ENCODE data around the gene MAD1L1. TPM values are rescaled to one million over a fixed set of nuclear protein-coding genes. Genes with fewer than 3 reads are reported as not detected.

MAD1L1 gene
- total and polyA plus RNA-seq, 2 of the 8 experiments (the other 6 are each of a cell fraction or from before 2014, with no cell fraction given) = 40.4 to 44.6 TPM

- no peak for TF ChIP-seq CHD7 (IDR thresholded peaks at IDR 0.05; ENCODE audit: insufficient replicate concordance, low read length)
- no peak for TF ChIP-seq HDAC6 (IDR thresholded peaks at IDR 0.05; ENCODE audit: low read depth, low read length)
- no peak for TF ChIP-seq ZNF274 (IDR thresholded peaks at IDR 0.05; ENCODE audit: borderline replicate concordance, extremely low read depth, low read length)
- TF ChIP-seq CEBPB (IDR thresholded peaks at IDR 0.05; ENCODE audit: low read depth, low read length) = no peak
- TF ChIP-seq KDM4A (IDR thresholded peaks at IDR 0.05; ENCODE audit: low read depth, low read length, severe bottlenecking) = no peak
- TF ChIP-seq EP300 (IDR thresholded peaks at IDR 0.05; ENCODE audit: borderline replicate concordance in 1 of 2, low read depth in 2 of 2, low read length in 2 of 2) = no peak
- no peak for TF ChIP-seq CHD2 (IDR thresholded peaks at IDR 0.05; ENCODE audit: low read length)
These were observed 88.7 kb downstream of the MAD1L1 start (continued) for GRCh38 chr7:2143981-2144595.
